ENCODE results near the gene PDK2. TPM values are rescaled to one million over a fixed set of nuclear protein-coding genes. Genes with fewer than 3 reads are reported as not detected.

PDK2 gene
- total RNA-seq, 4 donors from 2014 or later: 42.5 to 79.3 (median 64.5) TPM

GRCh38 chr17:50139950-50140885 is 45.1 kb downstream of the PDK2 start:
- TF ChIP-seq POLR2A (IDR thresholded peaks at IDR 0.05) (no peak), CTCF (IDR thresholded peaks at IDR 0.05) (peak; percentile 82 to 93 (median 86))
- DNase-seq: peak; percentile 61 to 66
- 51 to 52% methylated on average over 19 of the region's 19 CpGs for WGBS, 2 donors
- H3K27me3 ChIP-seq: no peaks in the 10 kb centered on the region
- H3K4me1 ChIP-seq: peaks cover 0 to 4% of the 10 kb centered on the region in 2 donors
- H3K27ac ChIP-seq: no peak overlapping the region
- peaks cover 64 to 70% of the 10 kb centered on the region in 2 donors for H3K36me3 ChIP-seq
- no peak overlapping the region for H3K4me3 ChIP-seq (replicated peaks in 1 of 3)
- intact Hi-C loops (cut with DNase I): no loop called here
- no peaks in the 10 kb centered on the region for H3K9me3 ChIP-seq

GRCh38 chr17:50141026-50141744 is 46.0 kb downstream of the PDK2 start:
- intact Hi-C loops (cut with DNase I): no loop called here
- no peak for TF ChIP-seq CTCF (IDR thresholded peaks at IDR 0.05)
- TF ChIP-seq POLR2A (IDR thresholded peaks at IDR 0.05): no peak
- no peaks in the 10 kb centered on the region for H3K9me3 ChIP-seq

GRCh38 chr17:50141745-50142110 is 46.6 kb downstream of the PDK2 start:
- H3K9me3 ChIP-seq: no peaks in the 10 kb centered on the region
- no peaks in the 10 kb centered on the region for H3K27me3 ChIP-seq
- TF ChIP-seq CTCF (IDR thresholded peaks at IDR 0.05) (no peak), POLR2A (IDR thresholded peaks at IDR 0.05) (no peak)
- peaks cover 5 to 14% of the 10 kb centered on the region in 2 donors for H3K4me1 ChIP-seq
- 69 to 71% methylated on average over 8 of the region's 8 CpGs for WGBS, 2 donors
- intact Hi-C loops (cut with DNase I): no loop called here
- H3K4me3 ChIP-seq (replicated peaks in 1 of 3): no peak overlapping the region
- DNase-seq: no peak
- no peak overlapping the region for H3K27ac ChIP-seq
- H3K36me3 ChIP-seq: peaks cover 52 to 59% of the 10 kb centered on the region in 2 donors

More at GRCh38 chr17:50141026-50141744, 46.0 kb downstream of the PDK2 start:
- H3K27me3 ChIP-seq: no peaks in the 10 kb centered on the region
- DNase-seq: no peak
- no peak overlapping the region for H3K4me3 ChIP-seq (replicated peaks in 1 of 3)
- H3K36me3 ChIP-seq: peaks cover 55 to 61% of the 10 kb centered on the region in 2 donors
- WGBS, 2 donors: 85 to 90% methylated on average over 16 of the region's 16 CpGs
- H3K27ac ChIP-seq: no peak overlapping the region
- H3K4me1 ChIP-seq: peaks cover 0 to 9% of the 10 kb centered on the region in 2 donors

- Histone ChIP-seq H3K36me3 (peaks cover 42 to 48% of the 10 kb centered on the region in 2 donors), H3K27ac (no peak overlapping the region), H3K9me3 (no peaks in the 10 kb centered on the region), H3K4me3 (replicated peaks in 1 of 3) (no peak overlapping the region), H3K4me1 (peaks cover 24 to 33% of the 10 kb centered on the region in 2 donors), H3K27me3 (no peaks in the 10 kb centered on the region)
- no peak for DNase-seq
- TF ChIP-seq CTCF (IDR thresholded peaks at IDR 0.05) (no peak), POLR2A (IDR thresholded peaks at IDR 0.05) (no peak)
- 91 to 95% methylated on average over 17 of the region's 20 CpGs for WGBS, 2 donors
- intact Hi-C loops (cut with DNase I): no loop called here
These were observed 48.5 kb downstream of the PDK2 start for GRCh38 chr17:50143461-50144176.
